ENCODE measurements around the gene CORO2B.
A peak's percentile ranks its signal among the peaks of the same experiment; 100 is the strongest.
"Not testable (repeated sequence)": the region's sequence is repeated elsewhere in the genome, so short reads cannot be mapped to it uniquely, and the experiment has no call there.

Gene CORO2B

GRCh38 chr15:68674975-68675374 is 96.2 kb downstream of the CORO2B start:
- DNase-seq (ENCODE audit: low spot score) = no peak

GRCh38 chr15:68676011-68676605 is 97.3 kb downstream of the CORO2B start:
- DNase-seq (ENCODE audit: low spot score) = peak; percentile 27

GRCh38 chr15:68676926-68677325 is 98.1 kb downstream of the CORO2B start:
- DNase-seq (ENCODE audit: low spot score) = no peak

GRCh38 chr15:68677996-68678395 is 99.2 kb downstream of the CORO2B start:
- DNase-seq (ENCODE audit: low spot score) = no peak

GRCh38 chr15:68678746-68679145 is 100.0 kb downstream of the CORO2B start:
- no peak for DNase-seq (ENCODE audit: low spot score)

GRCh38 chr15:68679161-68679560 is 100.4 kb downstream of the CORO2B start:
- DNase-seq (ENCODE audit: low spot score) = no peak

- DNase-seq (ENCODE audit: low spot score) = no peak
Measured at GRCh38 chr15:68679961-68680371, 101.2 kb downstream of the CORO2B start.

GRCh38 chr15:68680756-68681155 is 102.0 kb downstream of the CORO2B start:
- not testable (repeated sequence) for DNase-seq (ENCODE audit: low spot score)

- no peak for DNase-seq (ENCODE audit: low spot score)
Measured at GRCh38 chr15:68681836-68682235, 103.0 kb downstream of the CORO2B start.

- DNase-seq (ENCODE audit: low spot score) = peak; percentile 90
Measured at GRCh38 chr15:68682330-68682729, 103.5 kb downstream of the CORO2B start.

- no peak for DNase-seq (ENCODE audit: low spot score)
Measured at GRCh38 chr15:68683026-68683425, 104.2 kb downstream of the CORO2B start.

GRCh38 chr15:68683551-68683950 is 104.8 kb downstream of the CORO2B start:
- no peak for DNase-seq (ENCODE audit: low spot score)

GRCh38 chr15:68684476-68684875 is 105.7 kb downstream of the CORO2B start:
- DNase-seq (ENCODE audit: low spot score) = no peak

GRCh38 chr15:68687136-68687735 is 108.4 kb downstream of the CORO2B start:
- DNase-seq (ENCODE audit: low spot score) = no peak

- no peak for DNase-seq (ENCODE audit: low spot score)
Measured at GRCh38 chr15:68691705-68692104, 112.9 kb downstream of the CORO2B start.

- no peak for DNase-seq (ENCODE audit: low spot score)
Measured at GRCh38 chr15:68693071-68693470, 114.3 kb downstream of the CORO2B start.

GRCh38 chr15:68694111-68694510 is 115.3 kb downstream of the CORO2B start:
- DNase-seq (ENCODE audit: low spot score) = no peak

- DNase-seq (ENCODE audit: low spot score) = no peak
Measured at GRCh38 chr15:68695061-68695595, 116.3 kb downstream of the CORO2B start.

GRCh38 chr15:68696414-68697363 is 117.9 kb downstream of the CORO2B start:
- DNase-seq (ENCODE audit: low spot score) = no peak

- no peak for DNase-seq (ENCODE audit: low spot score)
Measured at GRCh38 chr15:68697711-68698690, 119.2 kb downstream of the CORO2B start.

GRCh38 chr15:68698708-68699107 is 119.9 kb downstream of the CORO2B start:
- no peak for DNase-seq (ENCODE audit: low spot score)
